ENCODE measurements around the gene P2RY6. TPM values are rescaled to one million over a fixed set of nuclear protein-coding genes. Genes with fewer than 3 reads are reported as not detected.

The P2RY6 gene
- total RNA-seq, 3 donors from 2014 or later: 1.9 to 4.3 (median 2.8) TPM

DNA sequence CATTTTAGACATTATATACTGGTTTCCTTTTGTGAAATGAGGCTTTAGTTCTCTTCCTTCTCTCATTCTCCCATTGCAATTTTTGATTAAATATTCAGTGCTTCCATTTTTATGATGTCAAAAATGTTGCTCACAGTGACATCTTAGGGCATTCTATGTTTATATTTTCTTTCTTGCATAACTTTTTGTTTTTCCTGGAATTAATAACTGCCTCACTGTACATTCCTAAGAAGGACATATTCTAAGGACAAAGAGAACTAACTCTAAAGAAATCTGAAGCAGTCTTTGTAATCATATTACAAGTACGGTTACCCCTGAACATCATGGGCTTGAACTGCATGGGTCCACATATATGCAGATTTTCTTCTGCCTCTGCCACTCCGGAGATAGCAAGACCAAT is 25.8 kb upstream of the P2RY6 start:
- no peak overlapping the region for H3K4me3 ChIP-seq

DNA sequence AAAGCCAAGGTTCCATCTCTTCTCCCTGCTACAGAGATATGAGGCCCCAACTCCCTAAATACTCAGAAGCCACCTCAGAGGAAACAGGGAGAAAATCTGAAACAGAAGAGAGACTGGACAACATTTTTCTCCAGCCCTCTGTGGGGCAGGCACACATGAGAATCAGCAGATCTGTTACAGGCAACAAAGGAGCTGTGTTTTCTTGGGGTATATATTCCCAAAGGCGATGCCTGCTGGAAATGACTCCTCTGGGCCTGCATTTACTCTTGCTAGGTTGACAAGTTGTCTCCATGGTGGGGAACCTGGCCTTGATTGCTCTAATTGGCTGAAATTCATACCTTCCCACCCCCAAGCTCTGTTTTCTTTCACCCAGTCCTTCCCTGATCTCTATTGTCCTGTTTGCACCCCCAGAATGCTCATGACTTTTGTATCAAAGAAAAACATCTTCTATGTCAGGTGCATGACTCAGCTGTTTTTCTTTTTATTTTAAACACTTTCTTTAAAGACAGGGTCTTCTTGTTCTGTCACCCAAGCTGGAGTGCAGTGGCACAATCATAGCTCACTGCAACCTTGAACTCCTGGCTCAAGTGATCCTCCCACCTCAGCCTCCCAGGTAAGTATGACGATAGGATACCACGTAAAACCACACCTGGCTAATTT is 23.5 kb upstream of the P2RY6 start:
- Histone ChIP-seq H3K36me3 (ENCODE audit: low read depth) (no peaks in the 10 kb centered on the region), H3K4me3 (no peak overlapping the region), H3K4me1 (ENCODE audit: low read depth) (no peaks in the 10 kb centered on the region), H3K9me3 (no peaks in the 10 kb centered on the region)
- TF ChIP-seq CTCF (IDR thresholded peaks at IDR 0.05): no peak
- intact Hi-C loops (cut with DNase I, micrococcal nuclease): loop anchor here (10.0 kb wide), 1 partner anchor 64 kb away; no protein-coding TSS in a partner anchor
- DNase-seq: no peak
- no peak for ATAC-seq

More for the DNA sequence above, 25.8 kb upstream of the P2RY6 start:
- no peak for DNase-seq
- H3K4me1 ChIP-seq (ENCODE audit: low read depth): no peaks in the 10 kb centered on the region
- no peaks in the 10 kb centered on the region for H3K36me3 ChIP-seq (ENCODE audit: low read depth)
- intact Hi-C loops (cut with DNase I, micrococcal nuclease): loop anchor here (10.0 kb wide), 1 partner anchor 62 kb away; no protein-coding TSS in a partner anchor
- no peaks in the 10 kb centered on the region for H3K9me3 ChIP-seq
- no peak for TF ChIP-seq CTCF (IDR thresholded peaks at IDR 0.05)
- no peak for ATAC-seq

DNA sequence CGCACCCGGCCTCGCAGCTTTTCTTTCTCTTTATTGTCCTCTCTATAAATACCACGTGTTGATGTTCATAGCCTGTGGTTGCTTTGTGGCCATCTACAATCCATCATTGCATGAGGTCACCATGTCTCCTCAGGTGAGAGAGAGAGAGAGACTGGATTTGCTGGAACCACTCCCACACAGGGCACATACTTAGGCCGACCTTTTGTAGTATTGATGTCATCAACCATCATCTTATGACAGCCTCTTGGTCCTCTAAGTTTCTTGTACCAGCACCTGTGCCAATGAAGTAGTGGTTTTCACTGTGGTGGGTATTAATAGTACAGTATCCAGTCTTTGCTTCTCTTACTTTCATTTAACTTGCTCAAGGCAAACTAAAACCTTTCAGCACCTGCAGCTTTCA is 22.8 kb upstream of the P2RY6 start:
- no peaks in the 10 kb centered on the region for H3K4me1 ChIP-seq (ENCODE audit: low read depth)
- no peaks in the 10 kb centered on the region for H3K9me3 ChIP-seq
- H3K36me3 ChIP-seq (ENCODE audit: low read depth): no peaks in the 10 kb centered on the region
- no peak overlapping the region for H3K4me3 ChIP-seq
- peak; percentile 51 for ATAC-seq
- peak in 1 of 3 donors; percentile 11 for DNase-seq
- intact Hi-C loops (cut with DNase I, micrococcal nuclease): loop anchor here (10.0 kb wide), 1 partner anchor 65 kb away; no protein-coding TSS in a partner anchor
- no peak for TF ChIP-seq CTCF (IDR thresholded peaks at IDR 0.05)

GRCh38 chr11:73249853-73250783 is 22.0 kb upstream of the P2RY6 start:
- ATAC-seq: no peak
- intact Hi-C loops (cut with DNase I, micrococcal nuclease): loop anchor here (10.0 kb wide), 1 partner anchor 65 kb away; no protein-coding TSS in a partner anchor
- no peak for TF ChIP-seq CTCF (IDR thresholded peaks at IDR 0.05)
- Histone ChIP-seq H3K4me3 (no peak overlapping the region), H3K9me3 (no peaks in the 10 kb centered on the region), H3K36me3 (ENCODE audit: low read depth) (no peaks in the 10 kb centered on the region), H3K4me1 (ENCODE audit: low read depth) (no peaks in the 10 kb centered on the region)
- peak in 1 of 3 donors; percentile 10 for DNase-seq

DNA sequence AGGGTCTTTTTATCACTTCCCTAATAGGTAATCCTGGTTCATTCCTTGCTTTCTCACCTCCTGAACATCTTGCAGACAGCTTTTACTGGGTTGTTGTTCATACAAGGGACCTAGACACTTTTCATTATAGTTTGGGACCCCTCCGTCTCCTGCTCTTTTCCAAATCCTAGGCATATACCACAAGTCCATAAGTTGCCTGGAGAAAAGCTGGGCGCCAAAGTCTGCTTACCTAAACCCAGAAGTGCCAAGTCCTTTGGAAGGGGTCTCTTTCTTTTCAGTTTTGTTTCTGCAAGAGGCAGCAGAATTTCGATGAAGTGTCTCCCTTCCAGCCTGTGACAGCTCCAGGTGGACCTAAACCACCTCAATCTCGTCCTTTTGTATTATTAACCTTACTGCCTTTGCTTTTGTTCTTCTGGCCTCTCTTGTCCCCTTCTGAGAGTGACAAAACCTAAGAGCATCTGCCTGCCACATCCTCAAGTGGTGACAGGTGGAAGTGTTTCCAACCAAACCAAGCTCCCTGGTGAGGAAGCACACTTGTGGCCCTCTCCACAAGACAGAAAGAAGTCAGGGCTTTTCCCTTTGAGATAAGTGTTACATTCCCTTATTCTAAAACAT is 19.5 kb upstream of the P2RY6 start:
- intact Hi-C loops (cut with DNase I, micrococcal nuclease): no loop called here

More for the DNA sequence above, 19.5 kb upstream of the P2RY6 start:
- H3K4me3 ChIP-seq: no peak overlapping the region
- H3K36me3 ChIP-seq (ENCODE audit: low read depth): no peaks in the 10 kb centered on the region
- H3K4me1 ChIP-seq (ENCODE audit: low read depth): no peaks in the 10 kb centered on the region
- ATAC-seq (no peak), DNase-seq (no peak)
- no peaks in the 10 kb centered on the region for H3K9me3 ChIP-seq
- no peak for TF ChIP-seq CTCF (IDR thresholded peaks at IDR 0.05)

All from mucosa of descending colon (tissue), 3 donors.